SK-N-DZ (cell line): ENCODE measurements around the gene CSAD.
"Not testable (repeated sequence)": the region's sequence is repeated elsewhere in the genome, so short reads cannot be mapped to it uniquely, and the experiment has no call there.

Experiments
- DNase-seq: peaks from one replicate; pipeline ENCODE4 v3.0.0-alpha.2; 2015; ENCODE audit warnings: low spot score

The CSAD gene

DNA sequence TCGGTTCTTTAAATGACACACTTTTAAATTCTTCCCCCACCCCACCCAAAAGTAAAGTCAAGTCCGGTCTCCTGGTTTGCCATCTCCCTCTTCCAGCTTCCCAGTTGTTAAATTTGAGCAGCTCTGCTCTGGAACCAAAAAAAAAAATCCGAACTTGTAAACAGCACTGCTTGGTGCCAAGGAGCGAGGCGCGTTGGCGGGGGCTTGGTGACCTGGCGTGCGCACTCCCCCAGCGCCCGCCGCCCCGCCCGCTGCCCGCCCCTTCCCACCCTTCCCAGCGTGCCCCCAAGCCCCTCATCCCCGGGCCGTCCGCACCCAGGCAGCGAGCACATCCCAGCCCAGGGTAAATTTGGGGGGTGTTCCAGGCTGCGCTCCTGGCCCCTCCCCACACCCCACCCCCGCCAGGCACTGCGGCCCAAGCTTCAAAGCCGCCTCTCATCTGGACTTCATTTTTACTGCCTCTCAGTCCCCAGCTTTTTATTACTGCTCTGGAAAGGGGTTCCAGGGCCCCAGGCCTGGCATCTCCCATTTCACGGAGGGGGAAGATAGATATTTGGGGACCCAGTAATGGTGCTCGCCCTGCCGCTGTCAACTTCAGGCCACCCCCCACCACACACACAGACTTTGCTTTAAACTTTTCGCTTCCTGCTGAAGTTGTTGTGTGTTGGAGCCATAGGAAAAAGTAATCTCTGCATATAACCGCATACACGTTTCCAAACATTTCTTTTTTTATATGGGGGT, 38.0 kb upstream of the CSAD start:
- DNase-seq, result no peak

DNA sequence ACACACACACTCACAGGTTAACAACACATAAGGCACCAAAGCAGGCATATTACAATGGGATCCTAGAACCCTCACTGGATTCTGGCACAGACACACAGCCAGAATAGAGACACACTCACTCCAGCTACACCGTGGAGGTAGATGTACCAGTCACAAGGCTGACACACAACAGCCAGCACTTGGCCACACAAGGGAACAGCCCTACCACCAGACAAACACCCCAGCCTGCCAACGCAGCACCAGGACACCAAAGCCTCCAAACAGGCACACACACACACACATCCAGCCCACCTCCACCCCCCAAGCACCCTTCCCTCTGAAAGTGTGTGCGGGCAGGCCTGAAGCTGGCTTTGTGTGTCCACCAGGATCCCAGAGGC, 37.2 kb upstream of the CSAD start:
- no peak for DNase-seq

DNA sequence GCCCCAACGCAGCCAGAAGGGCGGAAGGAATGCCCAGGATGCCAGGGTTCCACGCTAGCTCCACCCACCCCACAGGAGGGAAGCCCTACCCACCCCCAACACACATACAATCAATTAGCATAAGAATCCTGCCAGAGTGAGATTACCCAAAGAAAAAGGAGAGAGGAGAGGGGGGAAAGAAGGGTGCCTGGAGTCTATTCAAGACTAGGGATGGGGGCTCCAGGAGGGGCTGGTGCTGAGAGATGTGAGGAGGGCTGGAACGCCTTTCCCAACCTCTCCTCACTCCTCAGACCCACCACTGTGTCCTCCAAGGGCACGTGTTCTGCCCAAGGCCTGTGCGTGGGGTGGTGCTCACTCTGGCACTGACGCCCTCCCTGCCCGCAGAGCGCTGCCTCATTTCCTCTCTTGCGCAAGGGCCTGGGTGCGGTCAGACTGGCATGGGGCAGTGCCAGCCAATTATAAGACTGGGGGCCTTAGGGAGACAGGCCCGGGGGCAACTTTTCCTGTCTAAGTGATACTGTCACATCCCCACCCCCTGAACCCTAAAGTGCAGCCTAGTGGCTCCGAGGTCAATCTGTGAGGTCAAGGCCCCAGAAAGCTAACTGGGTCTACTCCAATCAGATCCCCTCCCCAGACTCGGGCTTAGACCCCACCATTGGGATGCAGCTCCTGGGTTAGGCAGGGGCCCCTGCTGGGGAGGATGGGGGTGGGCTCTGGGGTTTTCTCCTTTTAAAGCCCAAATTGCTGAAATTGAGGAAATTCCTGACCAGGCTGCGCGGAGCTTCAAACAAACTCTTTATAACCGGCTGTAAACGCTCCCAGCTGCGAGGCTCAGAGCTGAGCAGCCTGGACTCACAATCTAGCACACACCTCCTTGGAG, 36.6 kb upstream of the CSAD start:
- no peak for DNase-seq

DNA sequence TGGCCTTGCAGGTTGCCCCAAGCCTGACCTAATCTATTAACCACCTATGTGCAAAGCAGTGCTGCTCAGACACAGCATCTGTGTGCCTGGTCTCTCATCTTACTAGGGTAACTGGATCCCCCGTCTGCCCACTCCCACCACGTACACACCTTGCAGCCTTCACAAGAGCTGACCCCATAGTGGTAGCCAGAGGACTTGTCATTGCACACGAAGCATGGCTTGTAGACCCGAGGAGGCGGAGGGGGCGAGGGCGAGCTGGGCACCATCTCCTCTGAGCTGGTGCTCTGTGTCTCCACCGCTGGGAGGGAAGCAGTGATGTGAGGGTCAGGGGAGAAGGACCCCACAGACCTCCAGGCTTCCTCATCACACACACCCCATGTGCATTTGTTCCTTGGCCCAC, 34.8 kb upstream of the CSAD start:
- DNase-seq, result no peak

DNA sequence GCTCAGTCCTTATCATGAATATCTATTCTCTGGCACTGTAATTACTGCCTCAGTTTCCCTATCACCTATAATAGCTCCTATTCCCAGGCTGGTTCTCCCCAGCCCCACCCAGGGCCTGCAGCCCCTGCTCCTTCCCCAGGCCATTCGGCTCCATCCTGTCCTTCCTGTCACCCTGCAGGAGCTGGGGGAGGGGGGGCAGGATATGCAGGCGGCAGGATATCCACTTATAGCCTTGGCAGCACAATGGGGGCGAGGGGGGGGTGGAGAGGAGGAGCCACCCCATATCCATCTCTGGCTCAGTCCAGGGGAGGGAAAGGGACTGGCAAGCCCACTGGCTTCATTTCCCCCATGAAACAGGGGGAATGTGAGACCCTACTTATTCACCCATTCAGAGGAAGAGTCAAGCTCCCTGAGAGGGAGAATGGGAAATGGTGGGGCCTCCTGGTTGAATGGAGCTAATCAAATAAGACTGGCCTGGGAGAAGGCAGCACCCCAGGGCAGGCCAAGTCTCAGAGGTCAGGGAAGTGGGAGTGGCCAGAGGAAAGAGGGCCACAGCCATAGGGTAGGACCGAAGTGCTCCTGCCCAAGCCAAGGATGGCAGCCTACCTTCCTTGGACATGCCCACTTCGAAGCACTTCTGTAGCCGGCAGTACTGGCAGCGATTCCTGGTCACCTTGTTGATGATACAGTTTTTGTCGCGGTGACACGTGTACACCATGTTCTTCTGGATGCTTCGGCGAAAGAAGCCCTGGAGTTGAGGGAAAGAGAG, 34.1 kb upstream of the CSAD start:
- DNase-seq, result no peak

DNA sequence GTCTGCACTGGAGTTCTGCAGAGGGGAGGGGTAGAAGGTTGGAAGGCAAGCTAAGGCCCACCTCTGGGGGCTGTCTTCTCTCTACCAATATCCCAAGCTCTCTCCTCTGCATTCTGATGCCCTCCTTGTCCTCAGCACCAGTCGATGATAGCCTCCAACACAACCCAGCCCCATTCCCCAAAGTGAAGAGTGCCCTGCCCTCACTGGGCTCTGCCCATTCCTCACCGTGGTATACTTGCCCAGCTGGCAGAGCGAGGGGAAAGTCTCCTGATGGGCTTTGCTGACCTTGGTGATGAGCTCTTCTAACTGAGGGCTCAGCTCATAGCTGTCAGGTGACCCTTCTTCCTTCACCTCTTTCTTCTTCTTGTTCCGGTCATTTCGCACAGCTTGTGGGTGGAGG, 33.5 kb upstream of the CSAD start:
- no peak for DNase-seq

DNA sequence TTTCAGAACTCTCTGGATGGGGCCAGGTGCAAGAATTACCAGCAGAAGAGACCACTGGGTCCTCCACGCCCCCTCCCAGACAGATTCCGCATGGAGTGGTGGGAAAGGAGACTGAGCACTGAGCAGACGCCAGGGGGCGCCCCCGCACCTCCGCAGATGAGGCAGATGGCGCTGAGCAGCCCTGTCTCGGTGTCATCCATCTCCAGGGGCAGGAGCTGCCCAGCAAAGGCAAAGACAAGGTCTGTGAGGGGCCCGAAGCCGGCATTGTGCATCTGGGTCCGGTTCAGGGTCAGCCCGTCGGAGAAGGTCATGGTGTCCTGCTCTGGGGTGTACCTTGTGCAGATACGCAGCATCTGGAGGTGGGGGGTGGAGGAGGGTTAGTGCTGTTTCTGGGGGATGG, 32.6 kb upstream of the CSAD start:
- peak; percentile 83 for DNase-seq

DNA sequence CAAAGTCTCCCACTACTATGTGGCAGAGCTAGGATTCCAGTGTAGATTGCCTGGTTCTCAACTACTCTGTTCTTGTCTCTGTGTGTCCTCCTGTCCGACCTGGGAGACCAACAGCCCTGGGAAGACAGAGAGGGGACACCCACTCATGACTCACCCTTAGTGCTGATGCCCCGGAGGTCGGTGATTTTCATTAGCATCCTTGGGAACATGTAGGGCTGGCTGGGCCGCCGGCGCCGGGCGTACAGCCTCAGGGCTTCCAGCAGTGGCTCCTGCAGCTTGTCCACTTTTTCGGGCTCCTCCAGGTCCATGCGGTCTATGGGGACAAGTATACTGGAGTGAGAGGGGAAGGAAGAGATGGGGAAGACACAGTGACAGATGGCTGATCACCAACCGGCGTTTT, 32.2 kb upstream of the CSAD start:
- DNase-seq, result no peak

DNA sequence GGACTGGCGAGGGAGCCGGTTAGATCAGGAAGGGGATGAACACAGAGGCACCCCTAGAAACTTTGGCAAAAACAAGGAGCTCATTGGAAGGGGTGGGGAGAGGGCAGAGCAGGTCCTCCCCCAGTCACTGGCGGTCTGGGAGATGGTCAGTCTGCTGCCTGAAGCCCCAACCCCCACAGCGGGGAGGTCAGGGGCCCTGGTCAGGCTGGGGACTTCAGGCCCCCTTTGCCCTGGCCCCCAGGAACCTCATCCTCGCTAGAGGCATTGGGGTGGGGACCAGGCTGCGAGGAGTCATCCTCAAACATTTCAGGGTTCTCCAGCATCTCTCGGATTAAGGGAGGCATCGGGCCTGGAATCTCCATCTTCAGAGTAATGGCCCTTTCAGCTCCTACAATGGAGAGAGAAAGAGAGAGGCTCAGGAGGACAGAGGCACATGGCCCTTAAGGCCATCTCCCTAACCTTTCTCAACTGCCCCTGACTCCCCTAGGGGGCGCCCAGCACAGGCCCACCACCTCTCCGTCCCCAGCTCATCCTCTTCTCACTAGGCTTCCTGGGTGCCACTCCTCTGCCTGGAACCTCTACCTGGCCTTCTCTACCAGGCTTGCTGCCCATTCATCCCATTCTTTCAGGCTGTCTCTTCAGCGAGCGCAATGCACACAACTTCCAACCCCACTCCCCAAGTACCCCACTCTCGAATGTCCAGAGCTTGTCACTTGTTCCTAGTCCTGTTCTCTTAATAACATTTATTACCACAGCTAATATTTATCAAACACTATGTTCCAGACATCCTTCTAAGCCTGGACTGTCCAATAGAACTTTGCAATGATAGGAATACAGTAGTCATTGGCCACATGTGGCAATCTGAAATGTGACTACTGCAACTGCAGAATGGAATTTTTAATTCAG, 31.0 kb upstream of the CSAD start:
- DNase-seq, result peak; percentile 62

DNA sequence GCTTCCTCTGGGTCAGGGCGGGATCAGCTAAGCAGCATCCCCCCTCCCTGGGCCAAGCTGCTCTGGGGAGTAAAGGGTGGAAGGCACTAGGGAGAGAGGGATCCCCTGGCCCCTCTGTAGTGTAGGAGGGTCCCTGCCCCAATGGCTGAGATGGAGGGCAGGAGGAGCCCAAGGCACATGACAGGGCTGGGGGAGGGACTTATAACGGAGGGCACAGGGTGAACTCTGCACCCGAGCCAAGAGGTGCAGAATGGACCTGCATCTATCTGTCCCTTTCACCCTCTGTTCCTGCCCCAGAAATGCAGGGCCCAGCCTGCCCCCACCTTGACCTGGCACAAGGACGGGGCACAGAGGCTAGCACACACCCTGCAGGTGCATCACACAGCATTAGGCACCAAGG, 30.1 kb upstream of the CSAD start:
- DNase-seq, result no peak

DNA sequence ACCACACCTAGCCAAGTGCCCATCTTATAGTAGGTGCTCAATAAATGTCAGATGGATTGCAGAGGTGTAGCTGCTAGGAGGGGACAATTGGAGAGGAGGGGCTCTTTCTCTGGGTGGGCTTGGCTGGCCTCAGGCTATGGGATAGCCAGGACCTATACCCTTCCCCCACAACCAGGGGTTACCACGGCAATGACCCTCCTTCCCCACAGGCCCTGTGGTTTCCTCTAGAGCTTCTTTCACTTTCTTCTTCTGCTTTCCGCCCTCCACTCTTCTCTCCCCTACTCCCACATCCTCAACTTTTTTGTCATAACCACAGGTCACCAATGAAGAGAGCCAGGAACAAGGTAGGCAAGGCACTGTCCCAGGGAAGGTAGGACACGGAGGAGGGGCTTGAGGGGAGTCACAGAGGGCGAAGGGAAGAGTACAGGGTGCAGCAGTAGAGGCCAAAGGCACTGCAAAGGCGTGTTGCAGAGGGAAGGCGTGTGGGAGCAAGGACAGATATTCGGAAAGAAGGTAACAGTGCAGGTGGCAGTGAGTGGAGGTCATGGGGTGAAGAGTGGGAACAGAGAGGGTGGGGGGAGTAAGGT, 28.2 kb upstream of the CSAD start:
- no peak for DNase-seq

DNA sequence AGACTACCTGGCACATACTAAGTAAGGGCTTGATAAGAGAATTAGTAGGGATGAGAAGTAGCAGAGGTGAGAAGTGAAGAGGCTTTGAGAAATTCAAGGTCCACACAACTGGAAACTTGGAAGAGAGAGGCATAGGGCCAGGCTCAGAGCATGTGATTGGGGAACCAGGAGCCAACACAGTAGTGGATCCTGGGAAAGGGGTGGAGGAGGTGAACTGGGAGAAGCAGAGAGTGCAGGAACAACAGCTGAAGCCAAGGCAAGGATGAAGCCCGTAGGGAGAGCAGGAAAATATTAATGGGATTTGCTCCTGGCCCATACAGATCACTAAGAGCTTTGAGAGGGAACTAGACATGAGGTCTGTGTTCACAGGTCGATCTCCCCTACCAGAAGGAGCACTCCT, 27.7 kb upstream of the CSAD start:
- no peak for DNase-seq

DNA sequence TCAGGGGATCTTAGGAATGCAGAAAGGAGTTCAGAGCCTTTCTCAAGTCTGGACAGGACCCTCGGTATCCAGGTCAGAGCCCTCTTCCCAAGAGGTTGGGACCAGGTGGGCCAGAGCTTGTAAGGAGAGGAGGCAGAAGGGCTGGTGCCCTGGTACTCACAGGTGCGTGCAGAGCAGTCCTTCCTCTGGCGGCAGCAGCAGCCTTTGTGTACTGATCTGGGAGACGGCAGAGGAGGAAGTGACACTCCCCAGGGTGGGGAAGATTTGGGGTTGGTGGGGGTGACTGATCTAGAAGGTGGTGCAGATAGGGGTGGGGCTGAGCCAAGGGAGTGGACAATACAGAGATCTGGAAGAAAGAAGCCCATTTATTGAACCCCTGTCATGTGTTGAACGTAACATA, 26.3 kb upstream of the CSAD start, which contains the start of gene ITGB7:
Gene ITGB7 (minus strand): TSS at position 210 of the 400 bp plus-strand sequence. CDS start 6,808 bp downstream, outside the sequence.
- no peak for DNase-seq

DNA sequence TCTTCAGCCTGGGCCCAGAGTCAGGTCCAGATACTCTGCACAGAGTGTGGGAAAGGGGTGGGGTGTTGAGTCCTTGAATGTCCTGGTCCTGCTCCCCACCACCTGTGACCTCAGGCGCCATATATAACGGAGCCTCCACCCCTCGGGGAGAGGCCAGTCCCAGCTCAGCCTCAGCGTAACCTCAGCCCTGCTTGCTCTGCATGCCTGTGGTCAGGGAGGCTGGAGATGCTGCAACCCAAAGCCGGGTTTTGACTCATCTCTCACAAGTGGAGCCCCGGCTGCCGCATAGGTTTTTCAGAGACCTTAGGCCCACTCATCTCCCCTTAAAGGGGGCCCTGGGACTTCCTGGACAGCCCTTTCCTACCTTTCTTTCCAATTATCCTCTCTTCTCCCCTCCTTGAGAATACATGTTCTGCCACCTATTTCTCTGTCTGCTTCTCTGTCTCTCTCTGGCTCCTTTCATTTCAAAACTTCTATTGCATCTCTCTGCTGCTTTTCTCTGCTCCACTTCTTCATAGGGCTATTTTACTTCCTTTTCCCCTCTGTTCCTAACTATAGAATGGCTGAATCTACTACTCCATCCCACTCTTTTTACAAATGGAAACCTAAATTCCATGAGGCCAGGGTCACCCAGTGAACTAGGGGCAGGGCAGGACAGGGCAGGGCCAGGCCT, 25.2 kb upstream of the CSAD start:
- no peak for DNase-seq

DNA sequence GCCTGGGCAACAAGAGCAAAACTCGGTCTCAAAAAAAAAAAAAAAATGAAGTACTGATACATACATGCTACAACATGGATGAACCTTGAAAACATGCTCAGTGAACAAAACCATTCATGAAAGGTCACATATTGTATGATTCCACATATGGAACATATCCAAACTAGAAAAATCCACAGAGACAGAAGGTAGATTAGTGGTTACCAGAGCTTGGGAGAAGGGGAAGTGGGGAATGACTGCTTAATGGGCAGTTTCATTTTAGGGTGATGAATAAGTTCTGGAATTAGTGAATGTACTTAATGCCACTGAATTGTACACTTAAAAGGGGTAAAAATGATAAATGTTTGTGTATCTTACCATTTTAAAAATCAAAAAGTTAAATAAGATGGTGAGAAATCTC, 23.6 kb upstream of the CSAD start:
- DNase-seq, result no peak

DNA sequence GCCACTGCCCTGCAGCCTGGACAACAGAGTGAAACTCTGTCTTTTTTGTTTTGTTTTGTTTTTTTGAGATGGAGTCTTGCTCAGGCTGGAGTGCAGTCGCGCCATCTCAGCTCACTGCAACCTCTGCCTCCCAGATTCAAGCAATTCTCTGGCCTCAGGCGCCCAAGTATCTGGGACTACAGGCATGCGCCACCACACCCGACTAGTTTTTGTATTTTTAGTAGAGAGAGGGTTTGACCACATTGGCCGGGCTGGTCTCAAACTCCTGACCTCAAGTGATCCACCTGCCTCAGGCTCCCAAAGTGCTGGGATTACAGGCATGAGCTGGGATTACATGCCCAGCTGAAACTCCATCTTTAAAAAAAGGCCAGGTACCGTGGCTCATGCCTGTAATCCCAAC, 21.6 kb upstream of the CSAD start:
- not testable (repeated sequence) for DNase-seq

DNA sequence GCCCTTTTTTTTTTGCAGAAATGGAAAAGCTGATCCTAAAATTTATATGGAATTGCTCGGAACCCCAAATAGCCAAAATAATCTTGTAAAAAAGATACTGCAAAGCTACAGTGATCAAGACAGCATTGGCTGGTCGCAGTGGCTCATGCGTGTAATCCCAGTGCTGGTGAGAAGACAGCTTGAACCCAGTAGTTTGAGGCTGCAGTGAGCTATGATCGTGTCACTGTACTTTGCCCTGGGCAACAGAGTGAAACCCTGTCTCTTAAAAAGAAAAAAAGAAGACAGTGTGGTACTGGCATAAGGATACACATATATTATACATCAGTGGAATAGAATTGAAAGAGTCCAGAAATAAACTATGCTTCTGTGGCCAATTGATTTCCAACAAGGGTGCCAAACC, 20.9 kb upstream of the CSAD start:
- no peak for DNase-seq

DNA sequence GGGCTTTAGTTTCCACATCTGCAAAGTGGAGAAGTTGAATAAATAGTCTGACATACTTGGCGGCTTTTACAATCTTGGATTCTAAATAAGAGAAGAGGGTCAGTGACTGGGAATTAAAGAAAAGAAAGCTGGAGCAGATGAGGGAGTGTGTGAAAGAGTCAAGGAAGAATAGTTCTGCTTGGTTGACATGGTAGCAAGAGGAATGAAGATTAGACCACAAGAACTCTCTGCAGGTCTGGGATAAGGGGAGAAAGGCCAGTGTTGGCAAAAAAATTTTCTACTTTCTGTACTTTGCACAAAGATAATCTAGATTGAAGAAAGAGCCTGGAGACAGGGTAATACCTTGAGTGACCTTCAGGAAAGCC, 20.4 kb upstream of the CSAD start:
- DNase-seq, result no peak

DNA sequence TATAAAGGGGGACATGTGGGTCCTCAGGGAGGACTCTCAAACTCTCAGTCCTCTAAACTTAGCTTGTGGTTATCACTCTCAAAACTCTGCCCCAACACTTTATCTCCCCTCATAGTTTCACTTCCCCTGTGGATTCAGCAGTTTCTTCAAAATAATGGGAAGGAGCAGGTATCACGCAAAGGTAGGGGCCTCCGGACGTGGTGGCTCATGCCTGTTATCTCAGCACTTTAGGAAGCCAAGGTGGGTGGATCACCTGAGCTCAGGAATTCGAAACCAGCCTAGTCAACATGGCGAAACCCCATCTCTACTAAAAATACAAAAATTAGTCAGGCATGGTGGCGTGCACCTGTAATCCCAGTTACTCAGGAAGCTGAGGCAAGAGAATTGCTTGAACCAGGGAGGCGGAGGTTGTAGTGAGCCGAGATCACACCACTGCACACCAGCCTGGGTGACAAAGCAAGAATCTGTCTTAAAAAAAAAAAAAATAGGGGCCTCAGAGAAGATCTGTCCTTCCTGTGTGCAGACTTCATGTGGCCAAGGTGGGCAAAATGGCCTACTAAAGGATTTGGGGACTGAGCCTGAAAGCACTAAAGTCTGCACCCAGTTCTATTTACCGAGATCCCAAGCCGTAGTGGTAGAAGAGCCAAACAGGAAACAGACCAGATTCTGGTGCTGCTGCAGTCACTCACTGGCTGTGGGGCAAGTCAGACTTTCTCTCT, 19.9 kb upstream of the CSAD start:
- no peak for DNase-seq

DNA sequence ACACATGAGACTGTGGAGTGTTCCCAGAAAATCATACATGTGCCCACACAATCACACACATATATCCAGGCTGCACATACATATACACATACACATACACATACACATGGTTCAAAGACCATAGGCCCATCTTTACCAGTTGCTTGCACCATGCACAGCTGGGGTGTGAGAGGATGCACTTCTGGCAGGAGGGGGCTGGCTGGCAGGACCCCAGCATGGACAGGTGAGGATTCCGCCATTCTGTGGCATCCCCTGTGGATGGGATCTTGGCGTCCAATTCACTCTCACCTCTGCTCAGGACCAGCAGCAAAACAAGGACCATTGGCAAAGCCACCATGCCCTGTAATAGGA, 19.4 kb upstream of the CSAD start:
- no peak for DNase-seq
